ENCODE data around the gene ABHD17A. TPM values are rescaled to one million over a fixed set of nuclear protein-coding genes. Genes with fewer than 3 reads are reported as not detected.

Gene ABHD17A
- total and polyA plus RNA-seq, 9 of the 15 experiments (the other 6 are each of a cell fraction or from before 2014, with no cell fraction given) = 0.04 to 135 (median 21.8) TPM; not detected in 1

DNA sequence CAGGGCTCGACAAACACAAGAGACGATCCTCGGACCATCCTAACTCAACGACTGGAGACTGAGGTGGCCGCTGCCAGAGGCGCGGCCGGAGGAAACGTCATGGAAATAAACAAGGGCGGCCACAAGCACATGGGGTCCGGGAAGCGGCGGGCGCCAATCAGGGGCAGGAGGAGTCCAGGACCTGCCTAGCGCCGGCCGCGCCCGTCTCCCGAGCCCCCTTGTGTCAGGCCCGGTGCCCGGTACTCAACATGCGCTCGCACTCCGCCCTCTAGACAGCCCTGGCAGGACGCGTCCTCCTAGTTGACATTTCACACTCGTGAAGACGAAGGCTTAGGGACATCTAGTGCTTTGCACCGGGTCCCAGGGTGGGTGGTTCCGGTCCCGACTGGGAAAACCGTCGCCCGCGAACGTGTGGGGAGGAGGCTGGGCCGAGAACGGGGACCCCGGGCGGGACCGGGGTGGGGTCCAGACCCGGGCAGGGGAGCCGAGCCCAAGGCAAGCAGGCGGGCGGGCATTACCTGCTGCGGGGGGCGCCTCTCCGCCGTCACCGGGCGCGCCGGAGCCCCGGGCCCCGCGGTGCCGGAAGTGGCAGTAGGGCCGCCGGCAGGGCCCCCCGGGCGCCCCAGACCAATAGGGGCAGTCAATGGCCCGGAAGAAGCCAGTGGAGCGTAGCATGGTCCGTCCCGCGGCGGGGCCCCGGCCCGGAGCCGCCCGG, 37.5 kb downstream of the ABHD17A start (continued):
- no peak for TF ChIP-seq SRSF7 (optimal IDR thresholded peaks at IDR 0.05; ENCODE audit: low read depth, low read length)
- no peak for TF ChIP-seq NCOA6 (IDR thresholded peaks at IDR 0.05)
- no peak for TF ChIP-seq STAT5A (IDR thresholded peaks at IDR 0.05; ENCODE audit: borderline replicate concordance, low read length)
- TF ChIP-seq ZNF507 (tag; conservative IDR thresholded peaks at IDR 0.05) = no peak
- TF ChIP-seq PML (IDR thresholded peaks at IDR 0.05; ENCODE audit: low read length) = peak; percentile 19; the same call in 1 of the 2 replicates
- TF ChIP-seq GATAD2B (IDR thresholded peaks at IDR 0.05; ENCODE audit: borderline replicate concordance) = peak; percentile 85
- no peak for TF ChIP-seq SAFB (IDR thresholded peaks at IDR 0.05; ENCODE audit: borderline replicate concordance, low read depth, low read length)
- TF ChIP-seq CBX5 (IDR thresholded peaks at IDR 0.05; ENCODE audit: borderline replicate concordance, low read depth) = no peak
- peak; percentile 69 for TF ChIP-seq CHD1 (IDR thresholded peaks at IDR 0.05; ENCODE audit: low read length)
- no peak for TF ChIP-seq ATF1 (CRISPR knock-in tag; IDR thresholded peaks at IDR 0.05)
- peak; percentile 61; the same call in 1 of the 2 replicates for TF ChIP-seq ATF1 (tag; IDR thresholded peaks at IDR 0.05)
- no peak for TF ChIP-seq CCAR2 (IDR thresholded peaks at IDR 0.05; ENCODE audit: low read depth, low read length)
- TF ChIP-seq FOXA1 (IDR thresholded peaks at IDR 0.05; ENCODE audit: borderline replicate concordance) = no peak

DNA sequence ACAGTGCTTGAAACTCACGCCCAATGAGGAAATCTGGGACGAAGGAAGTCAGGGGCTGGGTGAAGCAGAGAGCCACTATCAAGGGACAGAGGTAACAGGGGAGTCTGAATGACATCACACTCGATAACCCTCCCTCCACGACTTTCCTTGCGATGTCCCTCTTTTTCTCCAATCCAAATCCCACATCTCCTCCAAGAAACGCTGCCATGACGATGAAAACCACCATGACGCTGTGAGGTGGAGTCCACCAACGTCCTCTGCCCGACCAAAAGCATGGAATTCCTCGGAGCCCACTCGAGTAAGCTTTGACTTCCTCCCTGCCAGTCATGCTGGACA, 38.0 kb downstream of the ABHD17A start:
- intact Hi-C loops (cut with micrococcal nuclease) (no loop called here), in situ Hi-C loops (cut with MboI) (no loop called here)
- DNase-seq (ENCODE audit: extremely low read depth in 1 of 4, low spot score in 3 of 4) (no peak), FAIRE-seq (peak; percentile 82), ATAC-seq (no peak)
- ChIA-PET CTCF (ENCODE audit: low intra/inter-chr PET ratio) (interaction anchor here (0.7 kb wide), 1 partner anchor 11 kb away, joined by 3 read pairs; no protein-coding TSS in a partner anchor), POLR2A (interaction anchor here (0.6 to 1.8 kb wide), 3 partner anchors 9 to 826 kb away, joined by 3 to 9 read pairs (median 9); no protein-coding TSS in a partner anchor)
- peak overlapping the region; percentile 100 for H3K27ac ChIP-seq (ENCODE audit: extremely low read depth, low read depth, low read length)
- H3K4me3 ChIP-seq = peak overlapping the region; percentile 100
- TSS peak; percentile 46 for BruUV-seq (replicated peaks)
- no peaks in the 10 kb centered on the region for H3K9me3 ChIP-seq (replicated peaks; ENCODE audit: control insufficient read depth, insufficient read depth, low read depth, low read length)
- no peak overlapping the region for H2AFZ ChIP-seq (ENCODE audit: low read depth, low read length)
- no peaks in the 10 kb centered on the region for H3K9me1 ChIP-seq (ENCODE audit: control insufficient read depth, insufficient read depth, low read length)
- peaks cover 83% of the 10 kb centered on the region for H3K79me2 ChIP-seq (ENCODE audit: control insufficient read depth, insufficient read depth, low read length)
- H3K4me2 ChIP-seq (ENCODE audit: insufficient read depth, low read length) = peak overlapping the region; percentile 99
- peaks cover 60% of the 10 kb centered on the region for H3K36me3 ChIP-seq (ENCODE audit: control insufficient read depth, insufficient read depth, low read length)
- no peaks in the 10 kb centered on the region for H3K27me3 ChIP-seq (ENCODE audit: control insufficient read depth in 2 of 2, insufficient read depth in 2 of 2, low read length in 2 of 2)
- 3% methylated on average over 11 of the region's 12 CpGs for WGBS (ENCODE audit: insufficient coverage, low coverage, missing lambda C conversion rate)
- H3K4me1 ChIP-seq (replicated peaks in 1 of 2; ENCODE audit: control insufficient read depth in 2 of 2, insufficient read depth in 2 of 2, low read length in 2 of 2) = peaks cover 15 to 83% of the 10 kb centered on the region in 2 experiments
- H4K20me1 ChIP-seq (replicated peaks; ENCODE audit: control insufficient read depth, insufficient read depth, low read length) = peaks cover 45% of the 10 kb centered on the region
- peak overlapping the region; percentile 99 for H3K9ac ChIP-seq (ENCODE audit: insufficient read depth in 1 of 2, low read depth in 2 of 2, low read length in 2 of 2)
- TF ChIP-seq ZNF764 (CRISPR knock-in tag; IDR thresholded peaks at IDR 0.05; ENCODE audit: low read depth) = no peak
- TF ChIP-seq HNRNPLL (IDR thresholded peaks at IDR 0.05; ENCODE audit: low read depth, low read length, poor library complexity, severe bottlenecking) = no peak
- no peak for TF ChIP-seq SRF (CRISPR knock-in tag; IDR thresholded peaks at IDR 0.05)
- TF ChIP-seq CREM (IDR thresholded peaks at IDR 0.05; ENCODE audit: low read depth) = peak; percentile 34; the same call in 1 of the 2 replicates
- TF ChIP-seq, protein P1, sequence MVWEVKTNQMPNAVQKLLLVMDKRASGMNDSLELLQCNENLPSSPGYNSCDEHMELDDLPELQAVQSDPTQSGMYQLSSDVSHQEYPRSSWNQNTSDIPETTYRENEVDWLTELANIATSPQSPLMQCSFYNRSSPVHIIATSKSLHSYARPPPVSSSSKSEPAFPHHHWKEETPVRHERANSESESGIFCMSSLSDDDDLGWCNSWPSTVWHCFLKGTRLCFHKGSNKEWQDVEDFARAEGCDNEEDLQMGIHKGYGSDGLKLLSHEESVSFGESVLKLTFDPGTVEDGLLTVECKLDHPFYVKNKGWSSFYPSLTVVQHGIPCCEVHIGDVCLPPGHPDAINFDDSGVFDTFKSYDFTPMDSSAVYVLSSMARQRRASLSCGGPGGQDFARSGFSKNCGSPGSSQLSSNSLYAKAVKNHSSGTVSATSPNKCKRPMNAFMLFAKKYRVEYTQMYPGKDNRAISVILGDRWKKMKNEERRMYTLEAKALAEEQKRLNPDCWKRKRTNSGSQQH (CRISPR knock-in tag; IDR thresholded peaks at IDR 0.05) = no peak
- TF ChIP-seq, protein P2, sequence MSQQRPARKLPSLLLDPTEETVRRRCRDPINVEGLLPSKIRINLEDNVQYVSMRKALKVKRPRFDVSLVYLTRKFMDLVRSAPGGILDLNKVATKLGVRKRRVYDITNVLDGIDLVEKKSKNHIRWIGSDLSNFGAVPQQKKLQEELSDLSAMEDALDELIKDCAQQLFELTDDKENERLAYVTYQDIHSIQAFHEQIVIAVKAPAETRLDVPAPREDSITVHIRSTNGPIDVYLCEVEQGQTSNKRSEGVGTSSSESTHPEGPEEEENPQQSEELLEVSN (IDR thresholded peaks at IDR 0.05; ENCODE audit: borderline replicate concordance in 1 of 2, extremely low read depth in 1 of 2, insufficient read depth in 1 of 2, insufficient read length in 1 of 2, low read depth in 1 of 2, low read length in 1 of 2, poor library complexity in 1 of 2, severe bottlenecking in 1 of 2) = no peak
- TF ChIP-seq TAF1 (IDR thresholded peaks at IDR 0.05; ENCODE audit: control insufficient read depth, extremely low read depth, insufficient read depth, low read length, severe bottlenecking) = peak; percentile 5

Data from K562 (cell line).